HG02588 (cell line): ENCODE results near the gene SIL1.
"Not testable (repeated sequence)": the region's sequence is repeated elsewhere in the genome, so short reads cannot be mapped to it uniquely, and the experiment has no call there.

Experiments
- ATAC-seq: cut with Tn5 transposase; IDR thresholded peaks from one replicate; pipeline ENCODE4 v1.9.1; 2021; ENCODE audit warnings: mild to moderate bottlenecking, moderate library complexity; ENCODE audit not compliant: unreplicated experiment

SIL1 gene

GRCh38 chr5:139177809-139178588 lies 20.2 kb downstream of the SIL1 start:
- peak; percentile 46 for ATAC-seq

GRCh38 chr5:139177281-139177680 lies 20.9 kb downstream of the SIL1 start:
- not testable (repeated sequence) for ATAC-seq

- not testable (repeated sequence) for ATAC-seq
These were observed 23.8 kb downstream of the SIL1 start for GRCh38 chr5:139174382-139174781.

GRCh38 chr5:139171779-139172404 lies 26.3 kb downstream of the SIL1 start:
- ATAC-seq = no peak

- ATAC-seq = no peak
These were observed 30.0 kb downstream of the SIL1 start for GRCh38 chr5:139167952-139168720.

- ATAC-seq = no peak
These were observed 30.6 kb downstream of the SIL1 start for GRCh38 chr5:139167533-139167932.

- no peak for ATAC-seq
These were observed 31.1 kb downstream of the SIL1 start for GRCh38 chr5:139167063-139167462.

GRCh38 chr5:139164897-139165296 lies 33.3 kb downstream of the SIL1 start:
- not testable (repeated sequence) for ATAC-seq

- no peak for ATAC-seq
These were observed 34.1 kb downstream of the SIL1 start for GRCh38 chr5:139164020-139164419.

GRCh38 chr5:139162448-139162847 lies 35.7 kb downstream of the SIL1 start:
- ATAC-seq = no peak

- no peak for ATAC-seq
These were observed 39.4 kb downstream of the SIL1 start for GRCh38 chr5:139158791-139159190.

- ATAC-seq = no peak
These were observed 40.6 kb downstream of the SIL1 start for GRCh38 chr5:139157556-139157955.

- ATAC-seq = no peak
These were observed 41.4 kb downstream of the SIL1 start for GRCh38 chr5:139156814-139157213.

GRCh38 chr5:139155333-139155732 lies 42.8 kb downstream of the SIL1 start:
- ATAC-seq = no peak

- ATAC-seq = no peak
These were observed 46.3 kb downstream of the SIL1 start for GRCh38 chr5:139151902-139152301.

- no peak for ATAC-seq
These were observed 47.7 kb downstream of the SIL1 start for GRCh38 chr5:139150367-139150999.

GRCh38 chr5:139149477-139150199 lies 48.5 kb downstream of the SIL1 start:
- no peak for ATAC-seq

- ATAC-seq = no peak
These were observed 49.2 kb downstream of the SIL1 start for GRCh38 chr5:139148986-139149385.

- no peak for ATAC-seq
These were observed 49.9 kb downstream of the SIL1 start for GRCh38 chr5:139148306-139148705.

GRCh38 chr5:139147483-139148087 lies 50.6 kb downstream of the SIL1 start:
- no peak for ATAC-seq
